RWPE1 (cell line): ENCODE results near the gene TGM5.

Experiments used
- CTCF ChIA-PET: fragments of 350-600 bp; sonication (Branson Sonifier 250); formaldehyde crosslinking; extraction: SDS; loops from one replicate; lab custom pipeline; 2021; lab: Yijun Ruan, JAX
- POLR2A ChIA-PET: fragments of 400-600 bp; formaldehyde crosslinking; extraction: SDS; loops from one replicate; lab custom pipeline; 2020; ENCODE audit warnings: antibody characterized with exemption; ENCODE audit not compliant: low non-redundant PET; lab: Yijun Ruan, JAX
- DNase-seq: peaks from one replicate; pipeline ENCODE4 v3.0.0; 2012; ENCODE audit warnings: low spot score
- H3K27ac ChIP-seq: fragments of 450-650 bp; 2 replicates; pipeline ENCODE4 v1.5.1; 2017
- TF ChIP-seq, protein P1 (sequence below): fragments of 450-650 bp; conservative IDR thresholded peaks from 2 replicates; pipeline ENCODE4 v1.5.1; 2017; ENCODE audit warnings: low read depth, mild to moderate bottlenecking

Gene TGM5

DNA sequence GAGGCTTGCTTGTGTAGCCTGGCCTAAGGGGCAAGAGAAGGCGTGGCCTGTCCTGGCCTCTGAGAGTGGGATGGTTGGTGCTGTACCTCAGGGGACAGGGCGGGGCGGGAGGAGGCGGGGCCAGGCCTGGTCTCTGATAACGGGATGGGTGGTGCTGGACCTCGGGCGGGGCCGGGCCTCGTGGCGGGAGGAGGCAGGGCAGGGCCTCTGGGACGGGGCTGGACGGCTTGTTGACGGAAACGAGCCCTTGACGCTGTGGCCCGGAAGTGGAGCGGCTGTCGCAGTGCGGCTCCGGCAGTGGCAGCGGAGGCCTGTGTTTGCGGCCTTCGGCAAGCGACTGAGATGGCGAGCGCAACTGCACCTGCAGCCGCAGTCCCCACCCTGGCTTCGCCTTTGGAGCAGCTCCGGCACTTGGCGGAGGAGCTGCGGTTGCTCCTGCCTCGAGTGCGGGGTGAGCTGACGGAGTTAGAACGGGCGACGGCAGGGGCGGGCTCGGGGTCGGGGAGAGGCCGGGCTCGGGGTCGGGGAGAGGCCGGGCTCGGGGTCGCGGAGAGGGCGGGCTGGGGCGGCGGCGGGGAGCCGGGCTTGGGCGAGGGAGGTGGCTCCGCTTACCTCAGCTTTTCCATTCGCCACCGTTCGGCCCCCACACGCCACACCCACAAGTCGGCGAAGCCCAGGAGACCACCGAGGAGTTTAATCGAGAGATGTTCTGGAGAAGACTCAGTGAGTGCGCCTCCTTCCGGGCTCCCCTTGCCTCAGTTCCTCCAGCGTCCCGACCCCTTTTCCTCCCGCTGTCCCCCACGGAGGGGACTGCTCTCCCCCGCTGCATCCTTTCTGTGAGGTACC lies 81.3 kb downstream of the TGM5 start, which contains the start of gene CCNDBP1:
Gene CCNDBP1, plus strand, starts transcription at position 247 of the 846 bp plus-strand sequence. Its CDS starts 96 bp downstream, at position 343.
- TF ChIP-seq, protein P1, sequence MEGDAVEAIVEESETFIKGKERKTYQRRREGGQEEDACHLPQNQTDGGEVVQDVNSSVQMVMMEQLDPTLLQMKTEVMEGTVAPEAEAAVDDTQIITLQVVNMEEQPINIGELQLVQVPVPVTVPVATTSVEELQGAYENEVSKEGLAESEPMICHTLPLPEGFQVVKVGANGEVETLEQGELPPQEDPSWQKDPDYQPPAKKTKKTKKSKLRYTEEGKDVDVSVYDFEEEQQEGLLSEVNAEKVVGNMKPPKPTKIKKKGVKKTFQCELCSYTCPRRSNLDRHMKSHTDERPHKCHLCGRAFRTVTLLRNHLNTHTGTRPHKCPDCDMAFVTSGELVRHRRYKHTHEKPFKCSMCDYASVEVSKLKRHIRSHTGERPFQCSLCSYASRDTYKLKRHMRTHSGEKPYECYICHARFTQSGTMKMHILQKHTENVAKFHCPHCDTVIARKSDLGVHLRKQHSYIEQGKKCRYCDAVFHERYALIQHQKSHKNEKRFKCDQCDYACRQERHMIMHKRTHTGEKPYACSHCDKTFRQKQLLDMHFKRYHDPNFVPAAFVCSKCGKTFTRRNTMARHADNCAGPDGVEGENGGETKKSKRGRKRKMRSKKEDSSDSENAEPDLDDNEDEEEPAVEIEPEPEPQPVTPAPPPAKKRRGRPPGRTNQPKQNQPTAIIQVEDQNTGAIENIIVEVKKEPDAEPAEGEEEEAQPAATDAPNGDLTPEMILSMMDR = peak; percentile 47
- H3K27ac ChIP-seq = peak within 1 kb of the TSS; percentile 74
- ChIA-PET CTCF (interaction anchor here (0.7 to 1.4 kb wide), 3 partner anchors 19 to 100 kb away, joined by 6 to 7 read pairs (median 6); no protein-coding TSS in a partner anchor), POLR2A (no interaction called here)
- DNase-seq = peak; percentile 95

DNA sequence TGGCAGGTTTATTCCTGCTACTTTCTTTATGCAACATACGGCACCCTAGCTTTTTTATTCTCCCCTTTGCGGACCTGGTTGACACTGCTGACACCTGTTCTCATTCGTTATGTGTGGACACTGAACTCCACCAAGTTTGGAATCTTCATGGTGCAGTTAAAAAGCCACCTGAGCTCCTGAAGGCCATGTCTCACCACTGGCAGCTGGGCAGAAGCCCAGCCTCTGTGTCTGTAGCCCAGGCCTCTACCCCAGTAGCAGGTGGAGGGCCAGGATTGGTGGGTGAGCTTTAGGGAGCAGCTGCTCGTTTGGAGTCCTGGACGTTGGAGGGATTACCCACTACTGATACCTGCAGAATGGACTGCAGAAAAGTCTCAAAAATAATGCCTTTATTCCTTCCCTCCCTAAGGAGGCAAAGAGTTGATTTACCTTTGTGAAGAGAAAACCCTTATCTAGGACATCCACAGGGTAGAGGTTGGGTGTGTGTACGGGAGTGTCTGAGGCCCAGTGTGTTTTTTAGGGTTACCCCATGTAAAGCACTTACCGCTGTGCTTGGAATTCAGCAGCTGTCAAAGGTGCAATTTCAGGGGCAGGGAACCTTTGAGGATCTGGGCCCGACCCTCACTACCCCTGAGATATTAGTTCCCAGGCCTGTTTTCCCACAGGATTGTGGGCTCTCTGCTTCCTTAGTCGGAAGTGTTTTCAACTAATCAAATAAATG lies 82.2 kb downstream of the TGM5 start:
- H3K27ac ChIP-seq = peak overlapping the region; percentile 74
- TF ChIP-seq, protein P1 = no peak
- CTCF ChIA-PET = interaction anchor here (1.4 kb wide), 1 partner anchor 101 kb away, joined by 7 read pairs; no protein-coding TSS in a partner anchor
- DNase-seq = no peak
- POLR2A ChIA-PET = no interaction called here

DNA sequence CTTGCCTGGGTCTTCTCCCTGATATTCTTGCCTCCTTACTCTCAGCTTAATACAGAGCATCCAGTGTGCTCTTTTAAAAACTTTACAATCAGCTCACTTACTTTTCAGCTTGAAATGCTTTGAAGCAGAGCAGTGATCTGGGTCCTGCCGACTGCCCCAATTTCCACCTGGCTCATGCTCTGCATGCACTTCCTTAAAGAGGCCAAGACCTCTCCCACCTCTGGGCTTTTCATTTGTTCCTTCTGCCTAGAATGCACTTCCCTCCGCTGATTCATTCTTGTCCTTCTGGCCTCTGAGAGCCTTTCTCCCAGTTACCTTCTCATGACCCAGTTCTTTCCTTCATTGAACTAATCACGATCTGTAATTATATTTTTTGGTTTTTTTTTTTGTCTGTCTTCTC lies 83.5 kb downstream of the TGM5 start:
- CTCF ChIA-PET = no interaction called here
- TF ChIP-seq, protein P1 = no peak

More for the DNA sequence above, 83.5 kb downstream of the TGM5 start:
- POLR2A ChIA-PET = no interaction called here
- H3K27ac ChIP-seq = no peak overlapping the region
- no peak for DNase-seq
